A549 (cell line): ENCODE results near the gene KIFBP.

ENCODE experiments used
- CEBPB ChIP-seq, 2 experiments: fragments of >200 bp in 1 of 2; sonication (Bioruptor Twin) in 1 of 2; formaldehyde crosslinking in 1 of 2; IDR thresholded peaks; 2 replicates each; pipeline ENCODE4 v1.6.1; 2012 to 2016
- CHD2 ChIP-seq: fragments of 150-350 bp; IDR thresholded peaks from 2 replicates; pipeline ENCODE4 v1.6.1; 2014; ENCODE audit warnings: low read length; ENCODE audit not compliant: partially characterized antibody
- CTCF ChIP-seq: fragments of >200 bp; sonication (Bioruptor Twin); formaldehyde crosslinking; IDR thresholded peaks from 3 replicates; pipeline ENCODE4 v1.5.1; 2016
- EP300 ChIP-seq, 2 experiments: fragments of >200 bp; sonication (Bioruptor Twin); formaldehyde crosslinking; IDR thresholded peaks; 2 replicates in 1 of 2; 3 replicates in 1 of 2; pipeline ENCODE4 v1.6.1; 2016 to 2017
- ESRRA ChIP-seq: fragments of 150-350 bp; IDR thresholded peaks from 2 replicates; pipeline ENCODE4 v1.6.1; 2014; ENCODE audit warnings: mild to moderate bottlenecking, low read length, borderline replicate concordance
- KDM5A ChIP-seq: fragments of 200-600 bp; sonication (generic); IDR thresholded peaks from 2 replicates; pipeline ENCODE4 v1.6.1; 2016; ENCODE audit warnings: antibody characterized with exemption, mild to moderate bottlenecking
- POLR2A ChIP-seq: IDR thresholded peaks from 2 replicates; pipeline ENCODE4 v1.6.1; 2012; ENCODE audit warnings: mild to moderate bottlenecking, low read length
- RNF2 ChIP-seq: fragments of 200-600 bp; sonication (generic); IDR thresholded peaks from 2 replicates; pipeline ENCODE4 v1.6.1; 2016; ENCODE audit warnings: low read depth, mild to moderate bottlenecking, antibody characterized with exemption, moderate library complexity, borderline replicate concordance
- SMC3 ChIP-seq: fragments of >200 bp; sonication (Bioruptor Twin); formaldehyde crosslinking; IDR thresholded peaks from 3 replicates; pipeline ENCODE4 v1.6.1; 2018; ENCODE audit warnings: inconsistent platforms
- ZC3H11A ChIP-seq: fragments of 450-650 bp; IDR thresholded peaks from 2 replicates; pipeline ENCODE4 v1.6.1; 2014; ENCODE audit warnings: antibody characterized with exemption, mild to moderate bottlenecking

- TF ChIP-seq POLR2A = no peak
- TF ChIP-seq SMC3 = no peak
- no peak for TF ChIP-seq KDM5A
- no peak for TF ChIP-seq CTCF
- no peak for TF ChIP-seq RNF2
- no peak for TF ChIP-seq EP300 (IDR thresholded peaks at IDR 0.05)
- TF ChIP-seq CEBPB (IDR thresholded peaks at IDR 0.05) = no peak
- no peak for TF ChIP-seq CHD2
- TF ChIP-seq ZC3H11A = no peak
- TF ChIP-seq ESRRA = no peak
These were observed 59.5 kb downstream of the KIFBP start for GRCh38 chr10:69048103-69048502.
